ENCODE data around the gene CACNB2. TPM values are rescaled to one million over a fixed set of nuclear protein-coding genes. Genes with fewer than 3 reads are reported as not detected.

CACNB2 gene
- total and polyA plus RNA-seq, 2 of the 13 experiments (the other 11 are each of a cell fraction or from before 2014, with no cell fraction given), result not detected

- POLR2A ChIA-PET, result no interaction called here
- CTCF ChIA-PET (ENCODE audit: low intra/inter-chr PET ratio, low total read pairs), result no interaction called here
- no peak for ATAC-seq
Measured at GRCh38 chr10:18429335-18429734, 289.1 kb downstream of the CACNB2 start.

GRCh38 chr10:18436902-18437301, 296.7 kb downstream of the CACNB2 start:
- POLR2A ChIA-PET, result no interaction called here
- no peak for FAIRE-seq
- in situ Hi-C loops (cut with HindIII; ENCODE audit: extremely low pct_ligation_motif_present, low pct_unique_long_range_greater_than_20kb), result no loop called here

More at GRCh38 chr10:18429335-18429734, 289.1 kb downstream of the CACNB2 start:
- Histone ChIP-seq H3K9me3 (ENCODE audit: low read length) (no peaks in the 10 kb centered on the region), H2AFZ (ENCODE audit: low read length) (no peak overlapping the region), H3K36me3 (replicated peaks in 1 of 2; ENCODE audit: control insufficient read depth in 1 of 2, insufficient read depth in 2 of 2, low read length in 2 of 2) (no peaks in the 10 kb centered on the region), H3K79me2 (ENCODE audit: insufficient read depth, low read length) (no peaks in the 10 kb centered on the region), H3K27me3 (ENCODE audit: control insufficient read depth in 1 of 2, insufficient read depth in 2 of 2, low read length in 2 of 2) (no peaks in the 10 kb centered on the region), H3K27ac (ENCODE audit: extremely low read length, insufficient read depth, low read length) (no peak overlapping the region), H3K9ac (ENCODE audit: insufficient read depth, low read depth, low read length) (no peak overlapping the region), H3K4me2 (ENCODE audit: low read depth, low read length) (no peak overlapping the region), H4K20me1 (ENCODE audit: insufficient read depth, low read length) (no peaks in the 10 kb centered on the region), H3K4me3 (replicated peaks in 1 of 3; ENCODE audit: insufficient read depth in 1 of 3, low read depth in 2 of 3, low read length in 3 of 3) (no peak overlapping the region), H3K4me1 (ENCODE audit: insufficient read depth, low read length) (no peaks in the 10 kb centered on the region)
- WGBS (ENCODE audit: low lambda C conversion rate), result 4% methylated on average over 3 of the region's 3 CpGs
- in situ Hi-C loops (cut with HindIII; ENCODE audit: extremely low pct_ligation_motif_present, low pct_unique_long_range_greater_than_20kb), result no loop called here
- DNase-seq (ENCODE audit: low spot score), result no peak
- intact Hi-C loops (cut with micrococcal nuclease; ENCODE audit: unreplicated experiment), result no loop called here
- BruUV-seq (replicated peaks), result no TSS peak
- no peak for TF ChIP-seq YY1 (IDR thresholded peaks at IDR 0.05; ENCODE audit: insufficient read depth, insufficient replicate concordance, low read depth, low read length)
- TF ChIP-seq FOSL2 (CRISPR knock-in tag; IDR thresholded peaks at IDR 0.05), result peak; percentile 31; the same call in 1 of the 2 replicates
- FAIRE-seq, result no peak

More at GRCh38 chr10:18436902-18437301, 296.7 kb downstream of the CACNB2 start:
- intact Hi-C loops (cut with micrococcal nuclease; ENCODE audit: unreplicated experiment), result no loop called here
- DNase-seq (ENCODE audit: low spot score) (no peak), ATAC-seq (no peak)
- Histone ChIP-seq H3K4me1 (ENCODE audit: insufficient read depth, low read length) (no peaks in the 10 kb centered on the region), H3K9me3 (ENCODE audit: low read length) (no peaks in the 10 kb centered on the region), H2AFZ (ENCODE audit: low read length) (no peak overlapping the region), H3K79me2 (ENCODE audit: insufficient read depth, low read length) (no peaks in the 10 kb centered on the region), H4K20me1 (ENCODE audit: insufficient read depth, low read length) (no peaks in the 10 kb centered on the region), H3K36me3 (replicated peaks in 1 of 2; ENCODE audit: control insufficient read depth in 1 of 2, insufficient read depth in 2 of 2, low read length in 2 of 2) (no peaks in the 10 kb centered on the region), H3K27ac (ENCODE audit: extremely low read length, insufficient read depth, low read length) (no peak overlapping the region), H3K4me2 (ENCODE audit: low read depth, low read length) (no peak overlapping the region), H3K4me3 (replicated peaks in 1 of 3; ENCODE audit: insufficient read depth in 1 of 3, low read depth in 2 of 3, low read length in 3 of 3) (no peak overlapping the region), H3K9ac (ENCODE audit: insufficient read depth, low read depth, low read length) (no peak overlapping the region), H3K27me3 (ENCODE audit: control insufficient read depth in 1 of 2, insufficient read depth in 2 of 2, low read length in 2 of 2) (peaks cover 0 to 5% of the 10 kb centered on the region in 2 experiments; a peak in 2 of 5 replicates)
- 0% methylated on average over 1 of the region's 1 CpG for WGBS (ENCODE audit: low lambda C conversion rate)
- TF ChIP-seq NBN (conservative IDR thresholded peaks at IDR 0.05) (no peak), ATF7 (IDR thresholded peaks at IDR 0.05) (peak; percentile 96), ATF7 (CRISPR knock-in tag; IDR thresholded peaks at IDR 0.05) (no peak), CREB1 (IDR thresholded peaks at IDR 0.05) (peak; percentile 96), CREB1 (CRISPR knock-in tag; IDR thresholded peaks at IDR 0.05) (no peak)
- BruUV-seq (replicated peaks), result no TSS peak
- CTCF ChIA-PET (ENCODE audit: low intra/inter-chr PET ratio, low total read pairs), result no interaction called here
